RKO (cell line): ENCODE measurements around the gene NHLH2.

Experiments used
- DNase-seq: peaks from one replicate; pipeline ENCODE4 v3.0.0-alpha.2; 2016; ENCODE audit warnings: low spot score

The NHLH2 gene

GRCh38 chr1:115796897-115797296 is 44.0 kb downstream of the NHLH2 start:
- DNase-seq, result no peak

DNA sequence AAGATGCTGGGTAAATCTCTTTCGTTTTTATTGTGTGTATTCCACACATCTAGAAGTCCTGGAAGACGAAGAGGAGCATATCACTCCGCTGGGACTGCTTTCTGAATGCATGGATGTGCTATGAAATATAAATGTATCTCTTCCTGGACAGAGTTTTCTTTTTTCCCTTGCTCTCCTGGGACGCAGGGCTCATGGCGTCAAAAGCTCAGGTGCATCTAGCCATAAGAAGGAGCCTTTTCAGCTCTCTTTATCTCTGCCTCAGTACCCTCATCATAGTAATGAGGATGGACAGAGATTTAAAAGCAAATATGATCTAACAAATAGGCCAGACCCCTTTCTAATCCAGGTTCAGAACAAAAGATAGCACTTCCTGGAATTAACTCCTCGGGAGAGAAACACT is 44.9 kb downstream of the NHLH2 start:
- DNase-seq, result no peak

- DNase-seq, result no peak
Measured at GRCh38 chr1:115794976-115795639, 45.8 kb downstream of the NHLH2 start.

DNA sequence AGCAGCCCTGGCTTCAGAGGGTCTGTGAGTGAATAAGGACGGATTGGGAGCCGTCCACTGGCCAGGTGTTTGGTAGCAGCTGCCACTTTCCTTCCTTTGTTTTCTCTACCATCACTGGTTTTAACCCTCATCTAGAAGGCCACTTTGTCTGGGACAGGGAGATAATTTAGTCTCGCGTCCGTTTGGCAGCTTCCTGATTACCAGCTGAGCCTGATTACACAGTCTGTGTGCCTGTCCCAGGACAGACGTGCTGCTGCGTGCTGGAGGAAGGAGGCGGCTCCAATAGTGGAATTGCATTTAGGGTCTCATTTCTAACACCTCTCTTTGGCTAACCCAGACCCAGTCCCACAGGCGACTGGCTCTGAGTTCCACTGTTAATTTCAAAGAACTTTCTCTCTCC is 47.8 kb downstream of the NHLH2 start:
- no peak for DNase-seq

GRCh38 chr1:115791816-115792215 is 49.1 kb downstream of the NHLH2 start:
- no peak for DNase-seq

GRCh38 chr1:115790846-115791245 is 50.1 kb downstream of the NHLH2 start:
- no peak for DNase-seq

DNA sequence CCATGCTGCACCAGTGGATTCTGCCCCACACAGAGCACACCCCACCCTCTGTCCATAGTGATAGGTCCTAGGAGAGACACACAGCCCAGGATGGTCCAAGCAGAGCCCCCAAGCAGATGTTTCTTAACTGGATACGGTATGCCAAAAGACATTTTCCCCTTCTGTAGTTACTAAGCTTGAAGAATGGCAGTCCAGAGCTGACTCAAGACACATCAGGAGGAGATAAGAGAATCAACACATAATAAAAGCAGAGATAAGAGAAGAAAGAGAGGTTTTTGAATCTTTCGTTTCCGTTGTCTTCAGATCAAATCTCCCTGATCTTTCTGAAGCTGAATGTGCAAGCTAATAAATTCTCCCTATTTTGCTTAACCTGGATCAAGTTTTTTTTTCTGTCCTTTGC is 50.6 kb downstream of the NHLH2 start:
- no peak for DNase-seq
